Choroid plexus epithelial cell (primary cell): ENCODE data around the gene LPCAT3.

Experiments
- DNase-seq: peaks from one replicate; pipeline ENCODE4 v3.0.0-alpha.2; 2010; ENCODE audit warnings: low read depth
- H3K4me3 ChIP-seq: 2 replicates; pipeline ENCODE4 v1.5.1; 2011; ENCODE audit warnings: low read depth, mild to moderate bottlenecking, control low read depth, low read length, moderate library complexity
- TF ChIP-seq, protein P1 (sequence below): conservative IDR thresholded peaks from 2 replicates; pipeline ENCODE4 v1.5.1; 2011; ENCODE audit warnings: low read depth, mild to moderate bottlenecking, control low read depth, inconsistent platforms, low read length, moderate library complexity

LPCAT3 gene, protein sequence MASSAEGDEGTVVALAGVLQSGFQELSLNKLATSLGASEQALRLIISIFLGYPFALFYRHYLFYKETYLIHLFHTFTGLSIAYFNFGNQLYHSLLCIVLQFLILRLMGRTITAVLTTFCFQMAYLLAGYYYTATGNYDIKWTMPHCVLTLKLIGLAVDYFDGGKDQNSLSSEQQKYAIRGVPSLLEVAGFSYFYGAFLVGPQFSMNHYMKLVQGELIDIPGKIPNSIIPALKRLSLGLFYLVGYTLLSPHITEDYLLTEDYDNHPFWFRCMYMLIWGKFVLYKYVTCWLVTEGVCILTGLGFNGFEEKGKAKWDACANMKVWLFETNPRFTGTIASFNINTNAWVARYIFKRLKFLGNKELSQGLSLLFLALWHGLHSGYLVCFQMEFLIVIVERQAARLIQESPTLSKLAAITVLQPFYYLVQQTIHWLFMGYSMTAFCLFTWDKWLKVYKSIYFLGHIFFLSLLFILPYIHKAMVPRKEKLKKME

DNA sequence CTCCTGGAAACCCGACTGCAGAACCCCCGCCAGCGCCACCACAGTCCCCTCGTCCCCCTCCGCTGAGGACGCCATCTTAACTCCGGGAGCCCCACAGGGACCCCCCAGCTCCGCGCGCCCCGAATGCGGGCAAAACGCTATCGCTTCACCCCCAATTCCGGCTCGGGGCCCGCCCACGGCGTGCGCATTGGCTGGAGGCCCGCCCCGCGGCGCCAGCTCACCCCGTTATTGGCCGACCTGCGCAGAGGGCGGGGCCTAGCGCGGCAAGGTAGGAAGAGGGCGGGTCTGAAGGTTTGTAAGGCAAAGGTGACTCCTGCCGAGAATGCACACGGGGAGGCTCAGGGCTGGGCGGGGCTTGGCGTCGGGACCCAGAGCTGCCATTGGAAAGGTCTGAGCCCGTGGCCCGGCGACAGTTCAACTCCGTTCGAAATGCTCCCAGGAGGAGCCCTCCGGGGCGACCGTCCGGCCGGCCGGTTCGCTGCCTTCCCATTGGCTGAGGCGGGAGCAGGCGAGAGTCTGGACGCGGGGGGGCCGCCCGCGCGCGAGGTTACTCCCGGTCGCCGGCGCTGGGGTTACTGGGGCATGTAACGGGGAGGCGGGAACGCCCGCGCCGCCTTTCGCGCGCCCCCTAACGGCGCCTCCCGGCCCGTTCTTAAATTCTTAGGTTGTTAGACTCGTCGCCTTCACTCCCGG, at the start of gene LPCAT3:
LPCAT3 (minus strand) TSS at position 127 of the 693 bp plus-strand sequence; CDS start at position 75, 52 bp downstream.
- TF ChIP-seq, protein P1, sequence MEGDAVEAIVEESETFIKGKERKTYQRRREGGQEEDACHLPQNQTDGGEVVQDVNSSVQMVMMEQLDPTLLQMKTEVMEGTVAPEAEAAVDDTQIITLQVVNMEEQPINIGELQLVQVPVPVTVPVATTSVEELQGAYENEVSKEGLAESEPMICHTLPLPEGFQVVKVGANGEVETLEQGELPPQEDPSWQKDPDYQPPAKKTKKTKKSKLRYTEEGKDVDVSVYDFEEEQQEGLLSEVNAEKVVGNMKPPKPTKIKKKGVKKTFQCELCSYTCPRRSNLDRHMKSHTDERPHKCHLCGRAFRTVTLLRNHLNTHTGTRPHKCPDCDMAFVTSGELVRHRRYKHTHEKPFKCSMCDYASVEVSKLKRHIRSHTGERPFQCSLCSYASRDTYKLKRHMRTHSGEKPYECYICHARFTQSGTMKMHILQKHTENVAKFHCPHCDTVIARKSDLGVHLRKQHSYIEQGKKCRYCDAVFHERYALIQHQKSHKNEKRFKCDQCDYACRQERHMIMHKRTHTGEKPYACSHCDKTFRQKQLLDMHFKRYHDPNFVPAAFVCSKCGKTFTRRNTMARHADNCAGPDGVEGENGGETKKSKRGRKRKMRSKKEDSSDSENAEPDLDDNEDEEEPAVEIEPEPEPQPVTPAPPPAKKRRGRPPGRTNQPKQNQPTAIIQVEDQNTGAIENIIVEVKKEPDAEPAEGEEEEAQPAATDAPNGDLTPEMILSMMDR: peak; percentile 80
- H3K4me3 ChIP-seq: peak within 1 kb of the TSS; percentile 83
- DNase-seq: peak; percentile 96

DNA sequence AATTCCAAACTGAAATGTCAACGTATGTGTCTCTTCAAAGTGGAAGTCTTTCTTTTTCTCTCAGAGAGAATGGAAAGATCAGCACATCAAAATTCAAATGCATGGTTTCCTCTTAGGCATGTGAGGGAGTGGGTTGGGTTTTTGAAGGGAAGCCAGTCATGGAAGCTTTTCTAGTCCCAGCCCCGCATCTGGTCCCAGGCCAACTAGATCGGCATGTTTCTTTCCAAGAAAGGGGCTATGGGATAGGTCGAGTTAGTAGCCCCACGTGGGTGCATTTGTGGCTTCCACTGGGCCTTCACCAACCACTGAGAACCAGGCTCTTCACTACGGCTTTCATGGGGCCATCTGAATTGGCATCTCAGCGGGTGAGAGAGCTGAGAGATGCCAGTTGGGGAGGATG, 48.8 kb upstream of the LPCAT3 start:
- H3K4me3 ChIP-seq: no peak overlapping the region
- DNase-seq: no peak
- TF ChIP-seq, protein P1: no peak

DNA sequence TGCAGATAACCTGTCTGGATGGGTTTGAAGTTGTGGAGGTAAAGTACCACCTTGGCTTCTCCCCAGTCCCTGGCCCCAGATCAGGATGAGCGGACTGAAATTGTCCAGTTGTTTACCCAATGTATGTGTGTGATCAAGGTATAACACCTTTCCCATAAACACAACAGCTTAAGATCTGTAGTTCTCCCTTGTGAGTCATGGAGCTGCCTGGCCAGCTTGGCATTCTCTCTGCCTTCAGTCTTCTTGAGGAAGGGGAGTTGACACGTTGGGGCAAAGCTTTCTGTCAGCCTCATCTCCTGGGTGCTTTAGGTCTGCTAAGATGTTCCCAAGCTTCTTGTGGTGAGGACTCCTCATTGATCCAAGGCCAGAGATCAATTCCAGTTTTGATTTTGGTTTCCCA, 48.3 kb upstream of the LPCAT3 start:
- no peak overlapping the region for H3K4me3 ChIP-seq
- no peak for DNase-seq
- TF ChIP-seq, protein P1: no peak

DNA sequence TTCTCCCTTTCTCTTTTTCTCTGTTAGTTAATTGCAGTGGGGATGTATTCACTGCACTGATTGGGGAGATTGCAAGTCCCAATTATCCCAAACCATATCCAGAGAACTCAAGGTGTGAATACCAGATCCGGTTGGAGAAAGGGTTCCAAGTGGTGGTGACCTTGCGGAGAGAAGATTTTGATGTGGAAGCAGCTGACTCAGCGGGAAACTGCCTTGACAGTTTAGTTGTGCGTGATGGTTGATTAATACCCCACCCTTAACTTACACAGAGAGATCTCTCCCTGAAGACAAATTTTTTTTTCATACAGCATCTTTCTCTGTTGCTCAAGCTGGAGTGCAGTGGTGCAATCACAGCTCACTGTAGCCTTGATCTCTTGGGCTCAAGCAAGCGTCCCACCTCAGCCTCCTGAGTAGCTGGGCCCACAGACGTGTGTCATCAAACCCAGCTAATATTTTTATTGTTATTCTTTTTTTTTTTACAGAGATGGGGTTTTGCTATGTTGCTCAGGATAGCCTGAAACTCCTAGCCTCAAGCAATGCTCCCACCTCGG, 46.9 kb upstream of the LPCAT3 start:
- no peak overlapping the region for H3K4me3 ChIP-seq
- DNase-seq: no peak
- TF ChIP-seq, protein P1: no peak

DNA sequence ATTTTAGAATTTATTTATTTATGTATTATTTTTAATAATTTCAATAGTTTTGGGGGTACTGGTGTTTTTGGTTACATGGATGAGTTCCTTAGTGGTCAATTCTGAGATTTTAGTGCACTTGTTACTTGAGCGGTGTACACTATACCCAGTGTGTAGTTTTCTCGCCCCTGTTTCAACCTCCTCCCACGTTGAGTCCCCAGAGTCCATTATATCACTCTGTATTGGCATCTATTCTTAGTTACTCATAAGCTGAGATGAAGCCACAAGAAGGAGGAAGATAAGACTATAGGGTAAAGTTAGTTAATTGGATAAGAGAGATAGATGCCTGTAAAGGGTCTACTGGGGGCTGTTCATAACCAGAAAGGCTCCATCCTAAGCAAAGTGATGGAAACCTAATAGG, 46.2 kb upstream of the LPCAT3 start:
- H3K4me3 ChIP-seq: no peak overlapping the region
- TF ChIP-seq, protein P1: no peak
- no peak for DNase-seq

DNA sequence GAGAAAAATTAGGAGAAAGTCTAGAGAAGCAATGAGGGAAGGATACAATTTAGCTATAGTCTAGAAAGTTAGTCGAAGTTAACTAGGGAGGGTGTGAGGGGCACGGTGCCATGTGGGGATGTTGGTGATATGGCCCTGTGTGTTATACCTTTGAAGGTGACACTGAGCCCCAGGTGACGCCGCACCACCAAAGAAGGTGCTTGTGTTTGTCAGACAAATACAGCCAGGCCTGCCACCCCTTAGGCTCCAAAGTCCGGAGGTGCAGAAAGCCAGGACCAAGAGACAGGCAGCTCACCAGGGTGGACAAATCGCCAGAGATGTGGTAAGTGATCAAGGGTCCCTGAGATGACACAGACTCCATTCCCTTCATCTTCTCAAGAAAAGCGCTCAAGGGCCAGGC, 43.3 kb upstream of the LPCAT3 start:
- DNase-seq: no peak
- TF ChIP-seq, protein P1: no peak
- peak overlapping the region; percentile 57 for H3K4me3 ChIP-seq
